Activated B cell treated with CpG ODN at 0.5 μM for 24 hours (primary cell): ENCODE measurements around the gene MS4A18. TPM values are rescaled to one million over a fixed set of nuclear protein-coding genes. Genes with fewer than 3 reads are reported as not detected.

Experiments
- ATAC-seq: fragments of 200-7000 bp; cut with Tn5 transposase; one replicate; pipeline ENCODE4 v1.10.0; 2021; ENCODE audit warnings: low read depth, mild to moderate bottlenecking, moderate library complexity
- CTCF ChIA-PET: fragments of 350-600 bp; sonication (Branson Sonifier 250); formaldehyde crosslinking; loops from one replicate; lab custom pipeline; 2021; ENCODE audit warnings: antibody characterized with exemption; lab: Charles Lee
- POLR2A ChIA-PET: fragments of 350-600 bp; sonication (Branson Sonifier 250); formaldehyde crosslinking; loops from one replicate; lab custom pipeline; 2021; ENCODE audit warnings: antibody characterized with exemption; lab: Charles Lee
- DNase-seq: peaks from one replicate; pipeline ENCODE4 v3.0.0; 2022
- H3K27ac Mint-ChIP-seq: one replicate; pipeline ENCODE4 v1.8.0; 2020; ENCODE audit warnings: mixed read lengths
- H3K27me3 Mint-ChIP-seq: one replicate; pipeline ENCODE4 v1.8.0; 2021; ENCODE audit warnings: mixed read lengths
- H3K36me3 Mint-ChIP-seq: one replicate; pipeline ENCODE4 v1.8.0; 2021; ENCODE audit warnings: low read depth, mixed read lengths
- H3K4me1 Mint-ChIP-seq: one replicate; pipeline ENCODE4 v1.8.0; 2021; ENCODE audit warnings: mixed read lengths
- H3K4me3 Mint-ChIP-seq: one replicate; pipeline ENCODE4 v1.8.0; 2020; ENCODE audit warnings: mild to moderate bottlenecking, mixed read lengths
- H3K9me3 Mint-ChIP-seq: one replicate; pipeline ENCODE4 v1.8.0; 2020; ENCODE audit warnings: mixed read lengths
- intact Hi-C: fragments of 100-400 bp; cut with micrococcal nuclease; formaldehyde crosslinking; loops from one replicate; pipeline ENCODE4 v1.15.1; 2024
- total RNA-seq: library from RNA; stranded (reverse); gene quantifications from 2 replicates; pipeline ENCODE4 v1.2.3, GENCODE V29; 2022
- TF ChIP-seq, protein P1 (sequence below): fragments of 200-600 bp; IDR thresholded peaks from one replicate; pipeline ENCODE4 v1.8.0; 2022; ENCODE audit warnings: antibody characterized with exemption, mild to moderate bottlenecking

The MS4A18 gene
- total RNA-seq, 1 donor from 2014 or later, result not detected

DNA sequence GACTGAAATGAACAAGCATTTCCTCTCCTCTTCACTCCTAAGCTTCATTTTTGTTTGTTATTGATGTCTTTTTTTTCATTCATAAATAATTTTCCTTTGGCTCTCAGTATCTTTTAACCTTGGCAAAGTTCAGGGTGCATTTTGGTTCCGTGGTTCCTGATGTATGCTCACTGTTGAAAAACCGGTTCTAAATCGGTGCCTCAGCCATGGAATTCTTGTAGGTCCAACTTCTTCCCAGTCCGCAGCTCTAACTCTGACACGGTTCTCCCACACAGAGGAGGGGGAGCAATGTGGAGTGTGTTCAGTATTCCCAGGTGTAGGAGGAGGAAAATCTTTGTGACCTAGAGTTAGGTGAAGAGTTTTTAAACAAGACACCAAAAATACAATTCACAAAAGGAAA is 19.6 kb downstream of the MS4A18 start:
- ChIA-PET CTCF (no interaction called here), POLR2A (no interaction called here)
- DNase-seq (no peak), ATAC-seq (no peak)
- H3K27me3 Mint-ChIP-seq, result peaks cover 7% of the 10 kb centered on the region
- peaks cover 3% of the 10 kb centered on the region for H3K9me3 Mint-ChIP-seq
- H3K36me3 Mint-ChIP-seq, result no peaks in the 10 kb centered on the region
- intact Hi-C loops, result no loop called here
- no peak overlapping the region for H3K27ac Mint-ChIP-seq
- no peak overlapping the region for H3K4me3 Mint-ChIP-seq
- TF ChIP-seq, protein P1, sequence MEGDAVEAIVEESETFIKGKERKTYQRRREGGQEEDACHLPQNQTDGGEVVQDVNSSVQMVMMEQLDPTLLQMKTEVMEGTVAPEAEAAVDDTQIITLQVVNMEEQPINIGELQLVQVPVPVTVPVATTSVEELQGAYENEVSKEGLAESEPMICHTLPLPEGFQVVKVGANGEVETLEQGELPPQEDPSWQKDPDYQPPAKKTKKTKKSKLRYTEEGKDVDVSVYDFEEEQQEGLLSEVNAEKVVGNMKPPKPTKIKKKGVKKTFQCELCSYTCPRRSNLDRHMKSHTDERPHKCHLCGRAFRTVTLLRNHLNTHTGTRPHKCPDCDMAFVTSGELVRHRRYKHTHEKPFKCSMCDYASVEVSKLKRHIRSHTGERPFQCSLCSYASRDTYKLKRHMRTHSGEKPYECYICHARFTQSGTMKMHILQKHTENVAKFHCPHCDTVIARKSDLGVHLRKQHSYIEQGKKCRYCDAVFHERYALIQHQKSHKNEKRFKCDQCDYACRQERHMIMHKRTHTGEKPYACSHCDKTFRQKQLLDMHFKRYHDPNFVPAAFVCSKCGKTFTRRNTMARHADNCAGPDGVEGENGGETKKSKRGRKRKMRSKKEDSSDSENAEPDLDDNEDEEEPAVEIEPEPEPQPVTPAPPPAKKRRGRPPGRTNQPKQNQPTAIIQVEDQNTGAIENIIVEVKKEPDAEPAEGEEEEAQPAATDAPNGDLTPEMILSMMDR, result no peak
- no peaks in the 10 kb centered on the region for H3K4me1 Mint-ChIP-seq

DNA sequence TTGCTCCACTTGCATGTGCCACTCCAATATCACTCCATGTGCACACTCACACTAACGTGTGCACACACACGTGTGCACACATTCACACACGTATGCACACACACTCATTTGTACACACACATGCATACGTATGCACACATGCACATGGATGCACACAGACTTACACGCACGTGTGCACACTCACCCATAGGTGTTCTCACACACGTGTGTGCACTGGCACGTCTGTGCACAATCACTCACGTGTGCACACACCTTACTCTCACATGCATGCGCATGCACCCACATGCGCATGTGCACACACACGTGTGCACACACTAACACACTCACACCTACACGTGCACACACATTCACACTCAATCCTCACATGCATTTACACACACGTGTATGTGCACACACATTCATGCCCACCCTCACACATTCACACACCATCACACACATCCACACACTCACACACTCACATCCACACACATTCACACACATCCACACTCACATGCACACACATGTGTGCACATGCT is 22.9 kb downstream of the MS4A18 start:
- CTCF ChIA-PET, result no interaction called here
- no peak for ATAC-seq
- TF ChIP-seq, protein P1, result no peak

DNA sequence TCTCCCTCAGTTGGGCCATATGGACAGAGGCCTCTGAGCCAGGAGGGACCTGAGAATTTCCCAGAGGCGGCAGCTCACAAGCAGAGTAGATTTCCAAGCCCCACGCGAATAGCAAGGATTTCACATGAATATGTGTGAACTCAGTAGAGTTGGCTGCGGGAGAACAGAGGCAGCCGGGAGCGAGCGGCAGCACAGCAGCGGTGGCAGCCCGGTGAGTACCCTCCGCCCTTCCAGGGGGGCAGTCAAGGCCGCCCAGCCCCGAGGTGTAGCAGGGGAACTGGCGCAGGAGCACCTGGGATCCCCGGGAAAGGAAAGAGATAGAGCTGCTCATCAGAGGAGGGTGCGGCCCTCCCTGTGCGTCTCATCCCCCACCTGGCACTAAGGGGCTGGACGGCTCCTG is 23.7 kb downstream of the MS4A18 start:
- Mint-ChIP-seq H3K9me3 (peaks cover 3% of the 10 kb centered on the region), H3K36me3 (no peaks in the 10 kb centered on the region), H3K4me3 (no peak overlapping the region), H3K4me1 (no peaks in the 10 kb centered on the region), H3K27ac (no peak overlapping the region), H3K27me3 (peaks cover 18% of the 10 kb centered on the region)
- CTCF ChIA-PET, result no interaction called here
- intact Hi-C loops, result no loop called here
- ATAC-seq (no peak), DNase-seq (no peak)
- TF ChIP-seq, protein P1, result no peak
- POLR2A ChIA-PET, result no interaction called here

More for the DNA sequence above, 22.9 kb downstream of the MS4A18 start:
- POLR2A ChIA-PET, result no interaction called here
- intact Hi-C loops, result no loop called here
- Mint-ChIP-seq H3K4me1 (no peaks in the 10 kb centered on the region), H3K27ac (no peak overlapping the region), H3K4me3 (no peak overlapping the region), H3K9me3 (peaks cover 3% of the 10 kb centered on the region), H3K27me3 (peaks cover 12% of the 10 kb centered on the region), H3K36me3 (no peaks in the 10 kb centered on the region)
- DNase-seq, result no peak

DNA sequence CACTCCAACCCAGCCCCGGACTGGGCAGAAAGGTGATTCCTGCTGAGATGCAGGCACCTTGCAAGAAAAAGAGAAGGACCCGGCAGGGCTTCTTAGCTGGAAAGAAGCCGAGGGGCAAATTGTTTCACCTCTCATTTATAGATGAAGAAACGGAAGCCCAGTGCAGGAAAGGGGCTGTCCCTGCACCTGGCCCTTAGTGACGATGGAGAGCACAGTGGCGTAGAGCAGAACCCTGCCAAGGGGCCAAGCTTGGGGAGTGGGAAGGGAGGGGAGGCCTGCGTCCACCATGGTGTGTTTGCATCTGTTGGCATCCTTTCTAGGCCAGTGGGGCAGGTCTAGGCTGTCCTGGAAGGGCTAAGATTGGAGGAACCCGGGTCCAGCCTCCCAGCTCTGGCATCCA is 24.3 kb downstream of the MS4A18 start:
- DNase-seq, result no peak
- H3K36me3 Mint-ChIP-seq, result no peaks in the 10 kb centered on the region
- H3K27me3 Mint-ChIP-seq, result peaks cover 19% of the 10 kb centered on the region
- no peak overlapping the region for H3K27ac Mint-ChIP-seq
- H3K4me1 Mint-ChIP-seq, result no peaks in the 10 kb centered on the region
- H3K4me3 Mint-ChIP-seq, result no peak overlapping the region
- CTCF ChIA-PET, result interaction anchor here (1.2 kb wide), 1 partner anchor 14 kb away, joined by 4 read pairs; no protein-coding TSS in a partner anchor
- intact Hi-C loops, result no loop called here
- ATAC-seq, result no peak
- TF ChIP-seq, protein P1, result no peak
- peaks cover 3% of the 10 kb centered on the region for H3K9me3 Mint-ChIP-seq
- POLR2A ChIA-PET, result no interaction called here

DNA sequence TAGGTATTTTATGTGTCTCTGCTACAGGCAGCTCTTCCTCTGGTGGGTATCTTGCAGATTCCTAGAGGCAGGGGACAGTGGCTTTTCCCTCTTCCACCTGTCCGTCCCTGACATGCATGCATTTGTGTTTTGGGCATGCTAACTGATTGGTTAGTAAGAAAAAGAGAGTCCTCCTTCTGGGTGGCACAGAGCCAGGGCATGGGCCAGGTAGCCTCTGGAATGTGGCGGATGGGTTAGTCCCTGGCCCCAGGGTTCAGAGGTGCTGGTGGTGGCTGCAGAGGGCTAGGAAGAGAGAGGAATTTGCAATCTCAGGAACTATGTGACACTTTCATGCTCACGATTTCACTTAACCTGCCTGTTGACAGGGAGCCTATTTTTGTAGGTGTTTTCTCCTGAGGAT is 26.4 kb downstream of the MS4A18 start:
- no peaks in the 10 kb centered on the region for H3K9me3 Mint-ChIP-seq
- ChIA-PET CTCF (no interaction called here), POLR2A (no interaction called here)
- peaks cover 14% of the 10 kb centered on the region for H3K27me3 Mint-ChIP-seq
- H3K36me3 Mint-ChIP-seq, result no peaks in the 10 kb centered on the region
- H3K4me1 Mint-ChIP-seq, result no peaks in the 10 kb centered on the region
- TF ChIP-seq, protein P1, result no peak
- DNase-seq (no peak), ATAC-seq (no peak)
- intact Hi-C loops, result loop anchor here (10.0 kb wide), 1 partner anchor 46 kb away; no protein-coding TSS in a partner anchor
- H3K27ac Mint-ChIP-seq, result no peak overlapping the region
- no peak overlapping the region for H3K4me3 Mint-ChIP-seq
